AG04449 (cell line): ENCODE results near the gene CAD.

Experiments
- CTCF ChIA-PET: fragments of 350-600 bp; formaldehyde crosslinking; extraction: SDS; loops from one replicate; lab custom pipeline; 2021; ENCODE audit warnings: antibody characterized with exemption; lab: Yijun Ruan, JAX
- POLR2A ChIA-PET: fragments of 400-600, 350-600 bp; formaldehyde crosslinking; extraction: SDS; loops from one replicate; lab custom pipeline; 2020; ENCODE audit warnings: antibody characterized with exemption, inconsistent platforms; lab: Yijun Ruan, JAX
- DNase-seq: peaks from one replicate; pipeline ENCODE4 v3.0.0-alpha.2; 2010; ENCODE audit warnings: low read depth, low spot score
- H3K4me3 ChIP-seq: 2 replicates; pipeline ENCODE4 v1.5.1; 2011; ENCODE audit warnings: low read depth, mild to moderate bottlenecking, control low read depth, low read length
- TF ChIP-seq, protein P1 (sequence below): IDR thresholded peaks from one replicate; pipeline ENCODE4 v1.5.1; 2011; ENCODE audit warnings: mild to moderate bottlenecking, moderate library complexity, low read length, control low read depth, inconsistent platforms; ENCODE audit not compliant: insufficient read depth; ENCODE audit errors: missing control alignments

The CAD gene

DNA sequence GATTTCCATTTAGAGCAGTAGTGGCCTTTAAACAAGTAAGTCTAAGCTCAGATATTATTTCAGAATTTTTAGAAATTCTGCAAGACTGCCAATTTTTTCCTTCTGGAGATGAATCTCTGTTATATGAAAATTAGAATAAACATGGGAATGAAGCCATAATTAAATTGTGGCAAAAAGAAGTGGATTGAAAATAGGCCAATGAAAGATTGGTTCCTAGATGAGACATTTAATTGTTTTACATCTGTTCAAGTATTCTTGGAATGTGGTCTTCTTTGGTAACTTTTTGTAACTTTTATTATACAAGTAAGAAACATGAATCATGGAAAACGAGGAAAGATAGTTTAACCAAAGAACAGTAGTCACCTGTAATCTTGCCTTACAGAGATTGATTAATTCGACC lies 10.3 kb downstream of the CAD start:
- DNase-seq: no peak
- no peak overlapping the region for H3K4me3 ChIP-seq
- TF ChIP-seq, protein P1, sequence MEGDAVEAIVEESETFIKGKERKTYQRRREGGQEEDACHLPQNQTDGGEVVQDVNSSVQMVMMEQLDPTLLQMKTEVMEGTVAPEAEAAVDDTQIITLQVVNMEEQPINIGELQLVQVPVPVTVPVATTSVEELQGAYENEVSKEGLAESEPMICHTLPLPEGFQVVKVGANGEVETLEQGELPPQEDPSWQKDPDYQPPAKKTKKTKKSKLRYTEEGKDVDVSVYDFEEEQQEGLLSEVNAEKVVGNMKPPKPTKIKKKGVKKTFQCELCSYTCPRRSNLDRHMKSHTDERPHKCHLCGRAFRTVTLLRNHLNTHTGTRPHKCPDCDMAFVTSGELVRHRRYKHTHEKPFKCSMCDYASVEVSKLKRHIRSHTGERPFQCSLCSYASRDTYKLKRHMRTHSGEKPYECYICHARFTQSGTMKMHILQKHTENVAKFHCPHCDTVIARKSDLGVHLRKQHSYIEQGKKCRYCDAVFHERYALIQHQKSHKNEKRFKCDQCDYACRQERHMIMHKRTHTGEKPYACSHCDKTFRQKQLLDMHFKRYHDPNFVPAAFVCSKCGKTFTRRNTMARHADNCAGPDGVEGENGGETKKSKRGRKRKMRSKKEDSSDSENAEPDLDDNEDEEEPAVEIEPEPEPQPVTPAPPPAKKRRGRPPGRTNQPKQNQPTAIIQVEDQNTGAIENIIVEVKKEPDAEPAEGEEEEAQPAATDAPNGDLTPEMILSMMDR: no peak
- ChIA-PET CTCF (no interaction called here), POLR2A (no interaction called here)

DNA sequence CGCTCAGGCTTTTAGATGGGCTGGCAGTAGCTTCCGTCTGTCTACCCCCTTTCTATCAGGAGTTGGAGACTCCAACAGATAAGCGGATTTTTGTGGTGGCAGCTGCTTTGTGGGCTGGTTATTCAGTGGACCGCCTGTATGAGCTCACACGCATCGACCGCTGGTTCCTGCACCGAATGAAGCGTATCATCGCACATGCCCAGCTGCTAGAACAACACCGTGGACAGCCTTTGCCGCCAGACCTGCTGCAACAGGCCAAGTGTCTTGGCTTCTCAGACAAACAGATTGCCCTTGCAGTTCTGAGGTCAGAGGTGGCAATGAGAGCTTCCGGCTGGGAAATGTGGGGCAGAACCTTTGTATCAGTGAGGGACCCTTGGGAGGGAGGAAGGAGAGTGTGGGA lies 14.8 kb downstream of the CAD start:
- H3K4me3 ChIP-seq: no peak overlapping the region
- POLR2A ChIA-PET: interaction anchor here (1.0 to 1.4 kb wide), 3 partner anchors 10 to 19 kb away, joined by 3 read pairs; no protein-coding TSS in a partner anchor
- TF ChIP-seq, protein P1: no peak
- CTCF ChIA-PET: interaction anchor here (1.1 to 5.7 kb wide), 4 partner anchors 33 to 133 kb away, joined by 3 to 20 read pairs (median 8); no protein-coding TSS in a partner anchor
- DNase-seq: no peak

DNA sequence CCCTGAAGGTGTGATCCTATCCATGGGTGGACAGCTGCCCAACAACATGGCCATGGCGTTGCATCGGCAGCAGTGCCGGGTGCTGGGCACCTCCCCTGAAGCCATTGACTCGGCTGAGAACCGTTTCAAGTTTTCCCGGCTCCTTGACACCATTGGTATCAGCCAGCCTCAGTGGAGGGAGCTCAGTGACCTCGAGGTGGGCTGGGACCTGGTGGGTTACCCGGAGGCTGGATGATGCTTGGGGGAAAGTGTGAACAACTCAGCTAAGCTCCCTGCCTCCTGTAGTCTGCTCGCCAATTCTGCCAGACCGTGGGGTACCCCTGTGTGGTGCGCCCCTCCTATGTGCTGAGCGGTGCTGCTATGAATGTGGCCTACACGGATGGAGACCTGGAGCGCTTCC lies 16.2 kb downstream of the CAD start:
- CTCF ChIA-PET: interaction anchor here (1.5 to 5.7 kb wide), 4 partner anchors 32 to 135 kb away, joined by 4 to 20 read pairs (median 11); no protein-coding TSS in a partner anchor
- TF ChIP-seq, protein P1: no peak
- POLR2A ChIA-PET: no interaction called here
- DNase-seq: no peak
- H3K4me3 ChIP-seq: no peak overlapping the region

DNA sequence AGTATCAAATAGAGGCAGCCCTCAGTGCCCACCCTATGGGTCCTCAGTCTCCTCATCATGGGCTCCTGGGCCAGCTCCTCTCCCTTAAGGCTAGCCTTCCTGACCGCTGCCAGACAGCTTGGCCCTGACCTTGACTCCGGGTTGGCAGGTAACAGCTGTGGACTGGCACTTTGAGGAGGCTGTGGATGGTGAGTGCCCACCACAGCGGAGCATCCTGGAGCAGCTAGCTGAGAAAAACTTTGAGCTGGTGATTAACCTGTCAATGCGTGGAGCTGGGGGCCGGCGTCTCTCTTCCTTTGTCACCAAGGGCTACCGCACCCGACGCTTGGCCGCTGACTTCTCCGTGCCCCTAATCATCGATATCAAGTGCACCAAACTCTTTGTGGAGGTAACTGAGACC lies 19.0 kb downstream of the CAD start:
- TF ChIP-seq, protein P1: no peak
- CTCF ChIA-PET: interaction anchor here (1.0 to 1.2 kb wide), 3 partner anchors 10 to 67 kb away, joined by 3 to 4 read pairs (median 3); no protein-coding TSS in a partner anchor
- H3K4me3 ChIP-seq: no peak overlapping the region
- POLR2A ChIA-PET: no interaction called here
- DNase-seq: no peak

DNA sequence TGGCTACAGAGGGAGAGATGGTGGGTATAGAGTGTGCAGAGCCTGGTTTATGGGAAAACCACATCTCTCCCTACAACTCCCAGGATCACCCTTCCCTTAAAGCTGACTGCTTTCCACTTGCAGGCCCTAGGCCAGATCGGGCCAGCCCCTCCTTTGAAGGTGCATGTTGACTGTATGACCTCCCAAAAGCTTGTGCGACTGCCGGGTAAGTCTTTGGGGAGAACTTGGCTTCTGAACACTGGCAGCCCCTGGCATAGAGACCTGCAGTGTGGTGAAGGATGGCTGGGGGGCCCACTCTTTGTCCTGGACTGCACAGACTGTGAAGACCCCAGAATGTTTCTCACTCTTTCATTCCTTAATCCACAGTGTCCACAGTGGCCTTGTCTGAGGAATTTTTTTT lies 19.5 kb downstream of the CAD start:
- ChIA-PET CTCF (interaction anchor here (1.0 to 1.3 kb wide), 4 partner anchors 11 to 66 kb away, joined by 3 to 4 read pairs (median 3); no protein-coding TSS in a partner anchor), POLR2A (no interaction called here)
- TF ChIP-seq, protein P1: no peak
- DNase-seq: no peak
- H3K4me3 ChIP-seq: no peak overlapping the region

DNA sequence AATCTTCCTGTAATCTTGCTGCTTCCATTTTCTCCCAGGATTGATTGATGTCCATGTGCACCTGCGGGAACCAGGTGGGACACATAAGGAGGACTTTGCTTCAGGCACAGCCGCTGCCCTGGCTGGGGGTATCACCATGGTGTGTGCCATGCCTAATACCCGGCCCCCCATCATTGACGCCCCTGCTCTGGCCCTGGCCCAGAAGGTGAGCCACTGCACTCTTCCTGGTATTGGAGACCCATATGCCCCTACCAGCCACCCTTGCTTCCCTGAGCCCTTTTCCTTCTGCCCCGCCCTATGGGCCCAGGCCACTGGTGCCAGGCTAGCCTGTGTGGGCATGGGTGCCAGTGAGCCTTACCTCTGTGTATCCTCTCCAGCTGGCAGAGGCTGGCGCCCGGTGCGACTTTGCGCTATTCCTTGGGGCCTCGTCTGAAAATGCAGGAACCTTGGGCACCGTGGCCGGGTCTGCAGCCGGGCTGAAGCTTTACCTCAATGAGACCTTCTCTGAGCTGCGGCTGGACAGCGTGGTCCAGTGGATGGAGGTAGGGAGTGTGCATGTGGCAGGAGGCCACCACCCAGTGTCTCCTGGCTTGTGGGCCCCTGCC lies 20.3 kb downstream of the CAD start:
- TF ChIP-seq, protein P1: no peak
- DNase-seq: no peak
- CTCF ChIA-PET: interaction anchor here (0.6 to 1.3 kb wide), 3 partner anchors 27 to 139 kb away, joined by 3 read pairs; no protein-coding TSS in a partner anchor
- no peak overlapping the region for H3K4me3 ChIP-seq
- POLR2A ChIA-PET: no interaction called here
